Activated T-helper 1 cell treated with Interleukin-2 at 50 U/mL for 16 hours (primary cell): ENCODE measurements around the gene PLEKHA8.

Source experiments
- DNase-seq: peaks from one replicate; pipeline ENCODE4 v3.0.0-alpha.2; 2020; ENCODE audit warnings: low read depth

PLEKHA8 gene

GRCh38 chr7:30112103-30112713, 84.0 kb downstream of the PLEKHA8 start:
- no peak for DNase-seq

GRCh38 chr7:30113144-30113543, 84.9 kb downstream of the PLEKHA8 start:
- DNase-seq, result no peak

GRCh38 chr7:30114536-30115238, 86.5 kb downstream of the PLEKHA8 start:
- DNase-seq, result no peak

- DNase-seq, result no peak
Measured at GRCh38 chr7:30115709-30116297, 87.6 kb downstream of the PLEKHA8 start.

GRCh38 chr7:30116771-30117170, 88.6 kb downstream of the PLEKHA8 start:
- no peak for DNase-seq

- DNase-seq, result no peak
Measured at GRCh38 chr7:30117896-30118295, 89.7 kb downstream of the PLEKHA8 start.

- DNase-seq, result no peak
Measured at GRCh38 chr7:30119890-30120577, 91.8 kb downstream of the PLEKHA8 start.

- no peak for DNase-seq
Measured at GRCh38 chr7:30133736-30134610, 105.8 kb downstream of the PLEKHA8 start.

- peak; percentile 79 for DNase-seq
Measured at GRCh38 chr7:30134611-30135300, 106.5 kb downstream of the PLEKHA8 start, which contains the start of gene MTURN. MTURN (plus strand) TSS chr7:30134986; CDS start chr7:30135137, 151 bp downstream.

- DNase-seq, result peak; percentile 34
Measured at GRCh38 chr7:30135301-30136116, 107.3 kb downstream of the PLEKHA8 start.

GRCh38 chr7:30136117-30136731, 108.0 kb downstream of the PLEKHA8 start:
- DNase-seq, result no peak

- DNase-seq, result no peak
Measured at GRCh38 chr7:30136743-30137485, 108.7 kb downstream of the PLEKHA8 start.

GRCh38 chr7:30139836-30140384, 111.7 kb downstream of the PLEKHA8 start:
- DNase-seq, result no peak

GRCh38 chr7:30140456-30140855, 112.2 kb downstream of the PLEKHA8 start:
- no peak for DNase-seq

- DNase-seq, result no peak
Measured at GRCh38 chr7:30142710-30143109, 114.5 kb downstream of the PLEKHA8 start.

GRCh38 chr7:30143748-30144251, 115.6 kb downstream of the PLEKHA8 start:
- no peak for DNase-seq

- no peak for DNase-seq
Measured at GRCh38 chr7:30144657-30145306, 116.6 kb downstream of the PLEKHA8 start.

- DNase-seq, result no peak
Measured at GRCh38 chr7:30145426-30145970, 117.3 kb downstream of the PLEKHA8 start.
